ENCODE measurements around the gene CELF2. TPM values are rescaled to one million over a fixed set of nuclear protein-coding genes. Genes with fewer than 3 reads are reported as not detected.

CELF2 gene
- total RNA-seq, 2 experiments from 2014 or later, result 197 to 205 TPM

DNA sequence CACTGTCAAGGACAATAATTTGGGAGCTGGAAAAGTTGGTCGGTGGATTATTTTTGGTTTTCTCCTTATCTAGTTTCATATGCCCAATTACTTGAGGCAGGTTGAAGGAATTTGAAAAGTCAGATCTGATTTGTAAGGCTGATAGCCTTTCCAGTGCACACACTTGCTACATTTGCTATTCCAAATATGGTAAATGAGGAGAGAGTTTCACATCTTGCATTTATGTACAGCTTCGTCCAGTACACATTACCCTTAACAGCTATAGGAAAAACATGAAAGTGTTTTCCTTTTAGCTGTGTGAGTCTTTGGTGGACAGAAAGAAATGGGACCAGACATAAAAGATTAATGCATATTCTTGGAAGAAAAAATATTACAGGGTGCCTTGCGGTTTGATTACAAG lies 201.8 kb downstream of the CELF2 start:
- H3K4me1 ChIP-seq (ENCODE audit: insufficient read depth, low read length), result peaks cover 49% of the 10 kb centered on the region
- H3K27ac ChIP-seq (ENCODE audit: low read depth in 1 of 2, low read length in 2 of 2), result no peak overlapping the region
- intact Hi-C loops (cut with DNase I, micrococcal nuclease), result loop anchor here in 1 of 2 experiments (2.0 kb wide), 1 partner anchor 15 kb away; no protein-coding TSS in a partner anchor
- peaks cover 98% of the 10 kb centered on the region for H3K36me3 Mint-ChIP-seq (ENCODE audit: low read depth)
- H3K9me3 ChIP-seq (ENCODE audit: control insufficient read depth in 1 of 2, insufficient read depth in 1 of 2, low read length in 2 of 2), result no peaks in the 10 kb centered on the region
- peaks cover 99% of the 10 kb centered on the region for H3K4me1 Mint-ChIP-seq (ENCODE audit: low read depth)
- no peak for DNase-seq
- TF ChIP-seq, protein P1, sequence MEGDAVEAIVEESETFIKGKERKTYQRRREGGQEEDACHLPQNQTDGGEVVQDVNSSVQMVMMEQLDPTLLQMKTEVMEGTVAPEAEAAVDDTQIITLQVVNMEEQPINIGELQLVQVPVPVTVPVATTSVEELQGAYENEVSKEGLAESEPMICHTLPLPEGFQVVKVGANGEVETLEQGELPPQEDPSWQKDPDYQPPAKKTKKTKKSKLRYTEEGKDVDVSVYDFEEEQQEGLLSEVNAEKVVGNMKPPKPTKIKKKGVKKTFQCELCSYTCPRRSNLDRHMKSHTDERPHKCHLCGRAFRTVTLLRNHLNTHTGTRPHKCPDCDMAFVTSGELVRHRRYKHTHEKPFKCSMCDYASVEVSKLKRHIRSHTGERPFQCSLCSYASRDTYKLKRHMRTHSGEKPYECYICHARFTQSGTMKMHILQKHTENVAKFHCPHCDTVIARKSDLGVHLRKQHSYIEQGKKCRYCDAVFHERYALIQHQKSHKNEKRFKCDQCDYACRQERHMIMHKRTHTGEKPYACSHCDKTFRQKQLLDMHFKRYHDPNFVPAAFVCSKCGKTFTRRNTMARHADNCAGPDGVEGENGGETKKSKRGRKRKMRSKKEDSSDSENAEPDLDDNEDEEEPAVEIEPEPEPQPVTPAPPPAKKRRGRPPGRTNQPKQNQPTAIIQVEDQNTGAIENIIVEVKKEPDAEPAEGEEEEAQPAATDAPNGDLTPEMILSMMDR (IDR thresholded peaks at IDR 0.05), result no peak
- H3K27ac Mint-ChIP-seq, result peak overlapping the region; percentile 81
- H3K4me3 ChIP-seq (ENCODE audit: low read length), result no peak overlapping the region
- H3K36me3 ChIP-seq (ENCODE audit: insufficient read depth, low read length), result peaks cover 94% of the 10 kb centered on the region
- no peaks in the 10 kb centered on the region for H3K9me3 Mint-ChIP-seq
- no peaks in the 10 kb centered on the region for H3K27me3 ChIP-seq (ENCODE audit: control insufficient read depth in 1 of 2, insufficient read depth in 2 of 2, low read length in 2 of 2)
- ChIA-PET CTCF (interaction anchor here (1.9 kb wide), 1 partner anchor 17 kb away, joined by 5 read pairs; no protein-coding TSS in a partner anchor), POLR2A (interaction anchor here (1.0 to 1.2 kb wide), 3 partner anchors 11 to 55 kb away, joined by 3 read pairs; no protein-coding TSS in a partner anchor)
- no peak for ATAC-seq (ENCODE audit: poor library complexity)
- peak overlapping the region; percentile 16 for H3K4me3 Mint-ChIP-seq
- no peaks in the 10 kb centered on the region for H3K27me3 Mint-ChIP-seq

DNA sequence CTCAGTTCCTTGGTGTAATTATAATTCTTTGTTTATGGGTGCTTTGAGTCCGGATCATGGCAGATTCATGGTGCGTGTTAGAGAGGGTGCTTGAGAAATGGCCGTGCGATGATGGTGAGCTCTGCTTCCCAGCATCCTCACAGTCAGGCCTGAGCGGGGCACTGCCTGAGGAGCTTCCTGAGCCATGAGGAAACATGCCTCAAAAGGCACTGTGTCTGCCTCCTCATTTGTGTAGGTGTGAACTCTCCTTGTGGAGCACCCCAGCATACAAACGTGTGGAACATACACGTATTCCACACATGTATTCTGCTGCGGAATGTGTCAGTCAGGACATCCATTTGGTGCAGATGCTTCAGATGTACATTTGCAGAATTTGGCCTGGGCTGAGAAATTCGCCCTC lies 205.4 kb downstream of the CELF2 start:
- DNase-seq (no peak), ATAC-seq (ENCODE audit: poor library complexity) (no peak)
- H3K4me3 Mint-ChIP-seq, result peak overlapping the region; percentile 4
- CTCF ChIA-PET, result no interaction called here
- H3K4me1 Mint-ChIP-seq (ENCODE audit: low read depth), result peaks cover 99% of the 10 kb centered on the region
- H3K9me3 Mint-ChIP-seq, result no peaks in the 10 kb centered on the region
- no peak overlapping the region for H3K4me3 ChIP-seq (ENCODE audit: low read length)
- no peaks in the 10 kb centered on the region for H3K27me3 ChIP-seq (ENCODE audit: control insufficient read depth in 1 of 2, insufficient read depth in 2 of 2, low read length in 2 of 2)
- peaks cover 87% of the 10 kb centered on the region for H3K36me3 ChIP-seq (ENCODE audit: insufficient read depth, low read length)
- intact Hi-C loops (cut with DNase I, micrococcal nuclease), result no loop called here
- H3K27ac ChIP-seq (ENCODE audit: low read depth in 1 of 2, low read length in 2 of 2), result no peak overlapping the region
- no peaks in the 10 kb centered on the region for H3K27me3 Mint-ChIP-seq
- TF ChIP-seq, protein P1 (IDR thresholded peaks at IDR 0.05), result no peak
- no peaks in the 10 kb centered on the region for H3K9me3 ChIP-seq (ENCODE audit: control insufficient read depth in 1 of 2, insufficient read depth in 1 of 2, low read length in 2 of 2)
- POLR2A ChIA-PET, result interaction anchor here (1.5 to 1.8 kb wide), 2 partner anchors 14 to 17 kb away, joined by 4 read pairs; no protein-coding TSS in a partner anchor
- H3K4me1 ChIP-seq (ENCODE audit: insufficient read depth, low read length), result peaks cover 62% of the 10 kb centered on the region
- peak overlapping the region; percentile 89 for H3K27ac Mint-ChIP-seq
- H3K36me3 Mint-ChIP-seq (ENCODE audit: low read depth), result peaks cover 98% of the 10 kb centered on the region

DNA sequence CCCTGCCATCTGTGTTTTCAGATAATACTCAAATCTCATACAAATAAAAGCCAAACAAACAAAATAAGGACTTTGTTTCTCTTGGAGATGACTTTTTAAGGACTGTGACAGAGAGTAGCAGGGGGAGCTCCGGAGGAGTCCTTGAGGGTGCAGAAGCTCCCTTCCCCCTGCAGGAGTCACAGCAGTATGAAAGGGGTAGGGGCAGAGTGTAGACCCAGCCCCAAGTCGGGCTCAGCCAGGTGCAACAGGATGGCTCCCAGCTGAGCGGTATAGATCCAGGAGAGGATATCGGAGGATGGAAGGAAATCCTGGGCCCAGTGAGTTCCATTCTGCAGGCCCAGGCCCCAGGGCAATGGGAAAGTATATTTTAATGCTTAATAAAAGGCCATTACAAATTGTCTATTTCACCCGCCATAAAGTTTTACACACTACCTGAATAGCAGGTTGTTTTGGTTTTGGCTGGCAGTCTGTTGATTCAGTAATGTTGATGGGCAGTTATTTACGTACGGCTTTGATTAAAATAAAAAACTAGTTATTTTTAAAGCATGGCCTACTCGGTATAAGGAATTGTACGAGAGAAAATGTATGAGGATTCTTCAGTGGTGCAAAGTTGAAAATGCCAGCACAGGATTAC lies 206.0 kb downstream of the CELF2 start:
- ATAC-seq (ENCODE audit: poor library complexity), result no peak
- CTCF ChIA-PET, result interaction anchor here (3.7 kb wide), 1 partner anchor 13 kb away, joined by 14 read pairs; no protein-coding TSS in a partner anchor
- Mint-ChIP-seq H3K4me1 (ENCODE audit: low read depth) (peaks cover 99% of the 10 kb centered on the region), H3K27me3 (no peaks in the 10 kb centered on the region), H3K36me3 (ENCODE audit: low read depth) (peaks cover 98% of the 10 kb centered on the region), H3K9me3 (no peaks in the 10 kb centered on the region), H3K4me3 (peak overlapping the region; percentile 28), H3K27ac (peak overlapping the region; percentile 89)
- Histone ChIP-seq H3K4me3 (ENCODE audit: low read length) (no peak overlapping the region), H3K27me3 (ENCODE audit: control insufficient read depth in 1 of 2, insufficient read depth in 2 of 2, low read length in 2 of 2) (no peaks in the 10 kb centered on the region), H3K4me1 (ENCODE audit: insufficient read depth, low read length) (peaks cover 66% of the 10 kb centered on the region), H3K36me3 (ENCODE audit: insufficient read depth, low read length) (peaks cover 87% of the 10 kb centered on the region), H3K27ac (ENCODE audit: low read depth in 1 of 2, low read length in 2 of 2) (no peak overlapping the region), H3K9me3 (ENCODE audit: control insufficient read depth in 1 of 2, insufficient read depth in 1 of 2, low read length in 2 of 2) (no peaks in the 10 kb centered on the region)
- DNase-seq, result no peak
- intact Hi-C loops (cut with DNase I, micrococcal nuclease), result no loop called here
- TF ChIP-seq, protein P1 (IDR thresholded peaks at IDR 0.05), result no peak
- POLR2A ChIA-PET, result interaction anchor here (1.5 to 1.8 kb wide), 2 partner anchors 13 to 17 kb away, joined by 4 read pairs; no protein-coding TSS in a partner anchor
